Gastrocnemius medialis (tissue), 4 donors: ENCODE results near the gene KANSL1. TPM values are rescaled to one million over a fixed set of nuclear protein-coding genes. Genes with fewer than 3 reads are reported as not detected.
"Not testable (repeated sequence)": the region's sequence is repeated elsewhere in the genome, so short reads cannot be mapped to it uniquely, and the experiment has no call there.

Source experiments
- ATAC-seq, 2 donors: fragments of 150-250 bp; one replicate each; pipeline ENCODE4 v1.9.1; 2016
- DNase-seq, 2 donors: peaks; one replicate each; pipeline ENCODE4 v3.0.0-alpha.2; 2019
- H3K27ac ChIP-seq, 4 donors: fragments of 200-600 bp; sonication (generic); 1 replicate in 1 of 4; 2 replicates in 3 of 4; pipeline ENCODE4 v1.5.1; 2016 to 2018; ENCODE audit warnings: mild to moderate bottlenecking in 2 of 4, moderate library complexity in 1 of 4
- H3K27me3 ChIP-seq, 3 donors: fragments of 200-600 bp; sonication (generic) in 2 of 3; 1 replicate in 1 of 3; 2 replicates in 2 of 3; pipeline versions ENCODE4 v1.5.1 to v1.6.0; 2016 to 2019; ENCODE audit warnings: mild to moderate bottlenecking in 1 of 3, moderate library complexity in 1 of 3
- H3K36me3 ChIP-seq, 2 donors: fragments of 200-600 bp; sonication (generic) in 1 of 2; one replicate each; pipeline ENCODE4 v1.5.1; 2017 to 2018
- H3K4me1 ChIP-seq, 2 donors: fragments of 200-600 bp; sonication (generic) in 1 of 2; one replicate each; pipeline ENCODE4 v1.5.1; 2016 to 2017; ENCODE audit warnings: mild to moderate bottlenecking in 2 of 2
- H3K4me3 ChIP-seq, 4 donors: fragments of 200-600 bp; sonication (generic) in 3 of 4; 1 replicate in 1 of 4; 2 replicates in 3 of 4; pipeline ENCODE4 v1.5.1; 2016 to 2019; ENCODE audit warnings: mild to moderate bottlenecking in 2 of 4
- H3K9me3 ChIP-seq, 3 donors: fragments of 200-600 bp; sonication (generic) in 2 of 3; 1 replicate in 1 of 3; 2 replicates in 2 of 3; pipeline ENCODE4 v1.5.1; 2016 to 2019
- POLR2A ChIP-seq, 2 donors: fragments of 450-650 bp; IDR thresholded peaks; one replicate each; pipeline ENCODE4 v1.6.1; 2017; ENCODE audit warnings: antibody characterized with exemption in 2 of 2, mild to moderate bottlenecking in 2 of 2, moderate library complexity in 2 of 2
- in situ Hi-C, 4 donors: fragments of 200-750 bp; cut with MboI; loops; one replicate each; pipeline versions ENCODE4 v1.15.0 to v1.8.0; 2017; ENCODE audit warnings: low sequenced_read_pairs in 4 of 4
- intact Hi-C: fragments of 100-400 bp; cut with DNase I; formaldehyde crosslinking; loops from one replicate; pipeline ENCODE4 v1.15.1; 2023; ENCODE audit warnings: low total_unique reads
- total RNA-seq, 4 donors: library from RNA; depleted of rRNA; stranded (reverse); fragments of >200 nt; gene quantifications; one replicate each; pipeline versions ENCODE4 v1.1.0 to v1.2.3, GENCODE V29; 2016
- TF ChIP-seq, protein P1 (sequence below), 5 experiments: fragments of 450-650 bp in 3 of 5; fragments of 200-600 bp in 2 of 5; sonication (generic) in 2 of 5; IDR thresholded peaks in 4 of 5; conservative IDR thresholded peaks in 1 of 5; 1 replicate in 4 of 5; 2 replicates in 1 of 5; pipeline ENCODE4 v1.5.1; 2016 to 2019; ENCODE audit warnings: antibody characterized with exemption in 5 of 5, mild to moderate bottlenecking in 3 of 5, moderate library complexity in 3 of 5

Gene KANSL1
- total RNA-seq, 4 donors from 2014 or later = 19.9 to 35.9 (median 31.2) TPM

DNA sequence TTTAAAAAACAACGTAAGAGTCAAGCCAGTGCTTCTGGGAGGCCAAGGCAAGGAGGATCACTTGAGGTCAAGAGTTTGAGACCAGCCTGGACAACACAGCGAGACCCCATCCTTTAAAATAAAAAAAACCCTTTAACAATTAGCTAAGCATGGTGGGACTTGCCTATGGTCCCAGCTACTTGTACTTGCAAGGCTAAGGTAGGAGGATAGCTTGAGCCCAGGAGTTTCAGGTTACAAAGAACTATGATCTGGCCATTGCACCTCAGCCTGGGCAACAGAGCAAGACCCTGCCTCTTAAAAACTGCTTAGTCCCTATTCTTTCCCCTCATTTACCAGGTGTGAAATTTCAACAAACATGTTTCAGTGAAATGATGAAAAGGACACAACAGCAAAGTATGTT lies 104.6 kb downstream of the KANSL1 start:
- Histone ChIP-seq H3K27me3 (no peaks in the 10 kb centered on the region), H3K4me1 (peaks cover 63 to 70% of the 10 kb centered on the region in 2 donors), H3K9me3 (no peaks in the 10 kb centered on the region), H3K4me3 (no peak overlapping the region), H3K36me3 (no peaks in the 10 kb centered on the region), H3K27ac (peak overlapping the region in 2 of 4 donors; percentile 59 to 70)
- in situ Hi-C loops (no loop called here), intact Hi-C loops (no loop called here)
- TF ChIP-seq, protein P1, sequence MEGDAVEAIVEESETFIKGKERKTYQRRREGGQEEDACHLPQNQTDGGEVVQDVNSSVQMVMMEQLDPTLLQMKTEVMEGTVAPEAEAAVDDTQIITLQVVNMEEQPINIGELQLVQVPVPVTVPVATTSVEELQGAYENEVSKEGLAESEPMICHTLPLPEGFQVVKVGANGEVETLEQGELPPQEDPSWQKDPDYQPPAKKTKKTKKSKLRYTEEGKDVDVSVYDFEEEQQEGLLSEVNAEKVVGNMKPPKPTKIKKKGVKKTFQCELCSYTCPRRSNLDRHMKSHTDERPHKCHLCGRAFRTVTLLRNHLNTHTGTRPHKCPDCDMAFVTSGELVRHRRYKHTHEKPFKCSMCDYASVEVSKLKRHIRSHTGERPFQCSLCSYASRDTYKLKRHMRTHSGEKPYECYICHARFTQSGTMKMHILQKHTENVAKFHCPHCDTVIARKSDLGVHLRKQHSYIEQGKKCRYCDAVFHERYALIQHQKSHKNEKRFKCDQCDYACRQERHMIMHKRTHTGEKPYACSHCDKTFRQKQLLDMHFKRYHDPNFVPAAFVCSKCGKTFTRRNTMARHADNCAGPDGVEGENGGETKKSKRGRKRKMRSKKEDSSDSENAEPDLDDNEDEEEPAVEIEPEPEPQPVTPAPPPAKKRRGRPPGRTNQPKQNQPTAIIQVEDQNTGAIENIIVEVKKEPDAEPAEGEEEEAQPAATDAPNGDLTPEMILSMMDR (IDR thresholded peaks at IDR 0.05 in 4 of 5, conservative IDR thresholded peaks at IDR 0.05 in 1 of 5) = no peak
- no peak for TF ChIP-seq POLR2A (IDR thresholded peaks at IDR 0.05)
- ATAC-seq (no peak), DNase-seq (no peak)

- intact Hi-C loops, H3K36me3 ChIP-seq, H3K4me3 ChIP-seq, H3K9me3 ChIP-seq, H3K27me3 ChIP-seq, in situ Hi-C loops: not testable (repeated sequence)
- DNase-seq = peak in 1 of 2 donors; percentile 43
- peak in 1 of 2 donors; percentile 91 for ATAC-seq
- peak overlapping the region in 3 of 4 donors; percentile 43 to 70 (median 59) for H3K27ac ChIP-seq
- peaks cover 66 to 77% of the 10 kb centered on the region in 2 donors for H3K4me1 ChIP-seq
These were observed 105.4 kb downstream of the KANSL1 start for GRCh38 chr17:46087871-46088270.

- in situ Hi-C loops (no loop called here), intact Hi-C loops (no loop called here)
- Histone ChIP-seq H3K27me3 (no peaks in the 10 kb centered on the region), H3K9me3 (no peaks in the 10 kb centered on the region), H3K4me3 (no peak overlapping the region), H3K4me1 (peaks cover 75 to 88% of the 10 kb centered on the region in 2 donors), H3K36me3 (no peaks in the 10 kb centered on the region), H3K27ac (peak overlapping the region in 3 of 4 donors; percentile 7 to 70 (median 8))
- DNase-seq = no peak
- TF ChIP-seq POLR2A (IDR thresholded peaks at IDR 0.05) = no peak
- TF ChIP-seq, protein P1 (IDR thresholded peaks at IDR 0.05 in 4 of 5, conservative IDR thresholded peaks at IDR 0.05 in 1 of 5) = no peak
- no peak for ATAC-seq
These were observed 106.4 kb downstream of the KANSL1 start for GRCh38 chr17:46086821-46087220.

DNA sequence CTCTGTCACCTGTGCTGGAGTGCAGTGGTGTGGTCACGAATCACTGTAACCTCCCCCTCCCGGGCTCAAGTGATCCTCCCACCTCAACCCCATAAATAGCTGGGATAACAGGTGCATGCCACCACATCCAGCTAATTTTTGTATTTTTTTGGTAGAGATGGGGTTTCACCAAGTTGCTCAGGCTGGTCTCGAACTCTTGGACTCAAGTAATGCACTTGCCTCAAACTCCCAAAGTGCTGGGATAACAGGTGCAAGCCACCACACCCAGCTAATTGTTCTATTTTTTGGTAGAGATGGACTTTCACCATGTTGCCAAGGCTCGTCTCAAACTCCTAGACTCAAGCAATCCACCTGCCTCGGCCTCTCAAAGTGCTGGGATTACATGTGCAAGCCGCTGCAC lies 107.7 kb downstream of the KANSL1 start:
- Histone ChIP-seq H3K9me3 (no peaks in the 10 kb centered on the region), H3K4me3 (no peak overlapping the region), H3K4me1 (peaks cover 68 to 86% of the 10 kb centered on the region in 2 donors), H3K27me3 (no peaks in the 10 kb centered on the region), H3K27ac (no peak overlapping the region), H3K36me3 (no peaks in the 10 kb centered on the region)
- in situ Hi-C loops = no loop called here
- intact Hi-C loops = no loop called here
- ATAC-seq = no peak
- TF ChIP-seq POLR2A (IDR thresholded peaks at IDR 0.05) = no peak
- TF ChIP-seq, protein P1 (IDR thresholded peaks at IDR 0.05 in 4 of 5, conservative IDR thresholded peaks at IDR 0.05 in 1 of 5) = no peak
- DNase-seq = no peak

GRCh38 chr17:46082257-46082656 lies 111.0 kb downstream of the KANSL1 start:
- no peaks in the 10 kb centered on the region for H3K9me3 ChIP-seq
- DNase-seq = no peak
- no peak for TF ChIP-seq POLR2A (IDR thresholded peaks at IDR 0.05)
- TF ChIP-seq, protein P1 (IDR thresholded peaks at IDR 0.05 in 4 of 5, conservative IDR thresholded peaks at IDR 0.05 in 1 of 5) = no peak
- intact Hi-C loops (loop anchor here (5.0 kb wide), 1 partner anchor 35 kb away; no protein-coding TSS in a partner anchor), in situ Hi-C loops (no loop called here)
- no peaks in the 10 kb centered on the region for H3K27me3 ChIP-seq
- H3K4me3 ChIP-seq = no peak overlapping the region
- peak overlapping the region in 3 of 4 donors; percentile 18 to 39 (median 32) for H3K27ac ChIP-seq
- H3K4me1 ChIP-seq = peaks cover 63 to 79% of the 10 kb centered on the region in 2 donors
- H3K36me3 ChIP-seq = no peaks in the 10 kb centered on the region
- ATAC-seq = no peak
